B cell (primary cell): ENCODE data around the gene DACH1. TPM values are rescaled to one million over a fixed set of nuclear protein-coding genes. Genes with fewer than 3 reads are reported as not detected.

Experiments
- ATAC-seq: fragments of 200-7000 bp; cut with Tn5 transposase; one replicate; pipeline ENCODE4 v1.10.0; 2021; ENCODE audit warnings: low read depth, mild to moderate bottlenecking, moderate number of reproducible peaks, moderate library complexity
- CTCF ChIA-PET: fragments of 350-600 bp; sonication (Branson Sonifier 250); formaldehyde crosslinking; loops from one replicate; lab custom pipeline; 2021; ENCODE audit warnings: antibody characterized with exemption, inconsistent platforms; lab: Charles Lee
- POLR2A ChIA-PET: fragments of 350-600 bp; sonication (Branson Sonifier 250); formaldehyde crosslinking; loops from one replicate; lab custom pipeline; 2021; ENCODE audit warnings: antibody characterized with exemption; lab: Charles Lee
- DNase-seq: peaks from one replicate; pipeline ENCODE4 v3.0.0; 2013
- H2AFZ ChIP-seq: 2 replicates; pipeline ENCODE4 v1.6.1; 2012; ENCODE audit warnings: mild to moderate bottlenecking, low read depth, low read length; ENCODE audit not compliant: insufficient read depth, poor library complexity, severe bottlenecking
- H3K27ac ChIP-seq, 2 donors: 1 replicate in 1 of 2; 2 replicates in 1 of 2; pipeline ENCODE4 v1.5.1; 2012 to 2013; ENCODE audit warnings: low read length in 2 of 2, mild to moderate bottlenecking in 2 of 2, moderate library complexity in 1 of 2
- H3K27me3 ChIP-seq, 4 experiments: fragments of 200-600 bp in 1 of 4; sonication (generic) in 1 of 4; replicated peaks in 1 of 4; 1 replicate in 2 of 4; 2 replicates in 2 of 4; pipeline versions ENCODE4 v1.6.1 to v1.7.0; 2013 to 2016; ENCODE audit warnings: low read length in 3 of 4, mild to moderate bottlenecking in 2 of 4, mixed read lengths in 1 of 4, moderate library complexity in 1 of 4; ENCODE audit not compliant: insufficient read depth in 4 of 4, control insufficient read depth in 3 of 4; ENCODE audit errors: control extremely low read depth in 1 of 4
- H3K36me3 ChIP-seq, 2 experiments: replicated peaks in 1 of 2; 1 replicate in 1 of 2; 2 replicates in 1 of 2; pipeline versions ENCODE4 v1.6.1 to v1.7.1; 2013; ENCODE audit warnings: low read length in 1 of 2; ENCODE audit not compliant: insufficient read depth in 2 of 2, control insufficient read depth in 1 of 2; ENCODE audit errors: control extremely low read depth in 1 of 2, extremely low read depth in 1 of 2
- H3K4me1 ChIP-seq, 2 donors: fragments of 200-600 bp in 1 of 2; sonication (generic) in 1 of 2; 1 replicate in 1 of 2; 2 replicates in 1 of 2; pipeline versions ENCODE4 v1.5.1 to v1.6.1; 2013 to 2017; ENCODE audit warnings: low read length in 2 of 2; ENCODE audit not compliant: control insufficient read depth in 2 of 2, insufficient read depth in 2 of 2
- H3K4me2 ChIP-seq: replicated peaks from 2 replicates; pipeline ENCODE3; 2012; ENCODE audit warnings: mild to moderate bottlenecking, low read depth, low read length; ENCODE audit not compliant: poor library complexity, severe bottlenecking
- H3K4me3 ChIP-seq, 5 experiments: fragments of 200-600 bp in 1 of 5; sonication (generic) in 1 of 5; 1 replicate in 3 of 5; 2 replicates in 2 of 5; pipeline versions ENCODE4 v1.5.1 to v1.7.0; 2011 to 2016; ENCODE audit warnings: low read length in 4 of 5, mild to moderate bottlenecking in 4 of 5, low read depth in 2 of 5, control low read depth in 1 of 5, moderate library complexity in 1 of 5; ENCODE audit not compliant: insufficient read depth in 1 of 5; ENCODE audit errors: control extremely low read depth in 1 of 5, extremely low read depth in 1 of 5
- H3K79me2 ChIP-seq: fragments of 200-600 bp; sonication (generic); one replicate; pipeline ENCODE4 v1.6.0; 2016; ENCODE audit warnings: low read length; ENCODE audit not compliant: control insufficient read depth, insufficient read depth
- H3K9ac ChIP-seq: fragments of 200-600 bp; sonication (generic); 2 replicates; pipeline ENCODE4 v1.6.1; 2017; ENCODE audit warnings: mild to moderate bottlenecking, low read length, moderate library complexity
- H3K9me3 ChIP-seq, 3 donors: one replicate each; pipeline versions ENCODE4 v1.6.1 to v1.7.1; 2013; ENCODE audit warnings: low read length in 2 of 3; ENCODE audit not compliant: control insufficient read depth in 2 of 3, insufficient read depth in 1 of 3; ENCODE audit errors: control extremely low read depth in 1 of 3
- H4K20me1 ChIP-seq: 2 replicates; pipeline ENCODE4 v1.6.0; 2012; ENCODE audit warnings: mild to moderate bottlenecking, low read length; ENCODE audit not compliant: insufficient read depth, control insufficient read depth, poor library complexity, severe bottlenecking
- H3K27ac Mint-ChIP-seq: one replicate; pipeline ENCODE4 v1.8.0; 2021; ENCODE audit warnings: mixed read lengths
- H3K27me3 Mint-ChIP-seq: one replicate; pipeline ENCODE4 v1.8.0; 2021; ENCODE audit warnings: mixed read lengths
- H3K4me1 Mint-ChIP-seq: one replicate; pipeline ENCODE4 v1.8.0; 2021; ENCODE audit warnings: mixed read lengths
- H3K4me3 Mint-ChIP-seq: one replicate; pipeline ENCODE4 v1.8.0; 2021; ENCODE audit warnings: mixed read lengths
- H3K9me3 Mint-ChIP-seq: one replicate; pipeline ENCODE4 v1.8.0; 2022; ENCODE audit warnings: mixed read lengths; ENCODE audit not compliant: insufficient read depth
- EZH2 ChIP-seq: IDR thresholded peaks from 2 replicates; pipeline ENCODE4 v1.6.1; 2012; ENCODE audit warnings: borderline replicate concordance, low read depth, mild to moderate bottlenecking, moderate library complexity, low read length; ENCODE audit not compliant: insufficient read depth, poor library complexity, severe bottlenecking
- WGBS: methylation state at CpG from one replicate; pipeline ENCODE4 v1.1.5; 2013; ENCODE audit warnings: missing lambda C conversion rate; ENCODE audit not compliant: insufficient coverage; 5-methylcytosine and 5-hydroxymethylcytosine counted together
- intact Hi-C: fragments of 100-400 bp; cut with micrococcal nuclease; formaldehyde crosslinking; loops from one replicate; pipeline ENCODE4 v1.10.0; 2022
- polyA plus RNA-seq: library from polyadenylated mRNA; depleted of rRNA; stranded (reverse); fragments of >200 nt; gene quantifications from 2 replicates; pipeline ENCODE4 v1.2.3, GENCODE V29; 2012
- total RNA-seq, 2 donors: library from RNA; stranded (reverse); fragments of 120-200 nt in 1 of 2; gene quantifications; 1 replicate in 1 of 2; 2 replicates in 1 of 2; pipeline versions ENCODE4 v1.2.3 to v1.2.4, GENCODE V29; 2013 to 2022
- TF ChIP-seq, protein P1 (sequence below): fragments of 200-600 bp; IDR thresholded peaks from one replicate; pipeline ENCODE4 v1.8.0; 2022; ENCODE audit warnings: antibody characterized with exemption, mild to moderate bottlenecking

DACH1 gene
- total and polyA plus RNA-seq, 2 donors (not counting 1 experiment from before 2014, with no cell fraction given): not detected

GRCh38 chr13:71645467-71645866, 221.5 kb downstream of the DACH1 start:
- Histone ChIP-seq H3K4me2 (no peak overlapping the region), H3K4me1 (no peaks in the 10 kb centered on the region), H3K27me3 (no peaks in the 10 kb centered on the region), H3K36me3 (no peaks in the 10 kb centered on the region), H3K79me2 (no peaks in the 10 kb centered on the region), H3K9ac (no peak overlapping the region), H3K9me3 (no peaks in the 10 kb centered on the region), H4K20me1 (no peaks in the 10 kb centered on the region), H3K27ac (no peak overlapping the region), H2AFZ (no peak overlapping the region), H3K4me3 (no peak overlapping the region)
- POLR2A ChIA-PET: no interaction called here
- Mint-ChIP-seq H3K27me3 (no peaks in the 10 kb centered on the region), H3K4me1 (no peaks in the 10 kb centered on the region), H3K27ac (no peak overlapping the region), H3K4me3 (no peak overlapping the region), H3K9me3 (no peaks in the 10 kb centered on the region)
- CTCF ChIA-PET: no interaction called here
- intact Hi-C loops: no loop called here
- no peak for TF ChIP-seq EZH2
- ATAC-seq (no peak), DNase-seq (no peak)
- WGBS: no CpG with 5 or more reads among the region's 3 CpGs

GRCh38 chr13:71644579-71644978, 222.4 kb downstream of the DACH1 start:
- no peak overlapping the region for H3K4me3 Mint-ChIP-seq
- H3K9me3 ChIP-seq: peaks cover 0 to under 1% (median 0%) of the 10 kb centered on the region in 3 donors
- no peak overlapping the region for H2AFZ ChIP-seq
- H3K4me3 ChIP-seq: no peak overlapping the region
- no peaks in the 10 kb centered on the region for H3K79me2 ChIP-seq
- ChIA-PET CTCF (no interaction called here), POLR2A (no interaction called here)
- H3K27ac ChIP-seq: no peak overlapping the region
- H3K4me2 ChIP-seq: no peak overlapping the region
- no peak overlapping the region for H3K9ac ChIP-seq
- no peak for DNase-seq
- no peaks in the 10 kb centered on the region for H3K4me1 ChIP-seq
- no peaks in the 10 kb centered on the region for H3K36me3 ChIP-seq
- no peak for ATAC-seq
- intact Hi-C loops: no loop called here
- no CpG with 5 or more reads among the region's 1 CpG for WGBS
- no peaks in the 10 kb centered on the region for H3K27me3 ChIP-seq
- no peaks in the 10 kb centered on the region for H3K4me1 Mint-ChIP-seq
- no peaks in the 10 kb centered on the region for H3K27me3 Mint-ChIP-seq
- H4K20me1 ChIP-seq: no peaks in the 10 kb centered on the region
- no peaks in the 10 kb centered on the region for H3K9me3 Mint-ChIP-seq
- TF ChIP-seq, protein P1, sequence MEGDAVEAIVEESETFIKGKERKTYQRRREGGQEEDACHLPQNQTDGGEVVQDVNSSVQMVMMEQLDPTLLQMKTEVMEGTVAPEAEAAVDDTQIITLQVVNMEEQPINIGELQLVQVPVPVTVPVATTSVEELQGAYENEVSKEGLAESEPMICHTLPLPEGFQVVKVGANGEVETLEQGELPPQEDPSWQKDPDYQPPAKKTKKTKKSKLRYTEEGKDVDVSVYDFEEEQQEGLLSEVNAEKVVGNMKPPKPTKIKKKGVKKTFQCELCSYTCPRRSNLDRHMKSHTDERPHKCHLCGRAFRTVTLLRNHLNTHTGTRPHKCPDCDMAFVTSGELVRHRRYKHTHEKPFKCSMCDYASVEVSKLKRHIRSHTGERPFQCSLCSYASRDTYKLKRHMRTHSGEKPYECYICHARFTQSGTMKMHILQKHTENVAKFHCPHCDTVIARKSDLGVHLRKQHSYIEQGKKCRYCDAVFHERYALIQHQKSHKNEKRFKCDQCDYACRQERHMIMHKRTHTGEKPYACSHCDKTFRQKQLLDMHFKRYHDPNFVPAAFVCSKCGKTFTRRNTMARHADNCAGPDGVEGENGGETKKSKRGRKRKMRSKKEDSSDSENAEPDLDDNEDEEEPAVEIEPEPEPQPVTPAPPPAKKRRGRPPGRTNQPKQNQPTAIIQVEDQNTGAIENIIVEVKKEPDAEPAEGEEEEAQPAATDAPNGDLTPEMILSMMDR: no peak
- TF ChIP-seq EZH2: no peak
- no peak overlapping the region for H3K27ac Mint-ChIP-seq
